Fibroblast of peridontal ligament (primary cell): ENCODE measurements around the gene KIDINS220.
A peak's percentile ranks its signal among the peaks of the same experiment; 100 is the strongest.
"Not testable (repeated sequence)": the region's sequence is repeated elsewhere in the genome, so short reads cannot be mapped to it uniquely, and the experiment has no call there.

Source experiments
- DNase-seq: peaks from one replicate; pipeline ENCODE4 v3.0.0-alpha.2; 2010; ENCODE audit errors: extremely low read depth

Gene KIDINS220

GRCh38 chr2:8754106-8754776 lies 83.2 kb downstream of the KIDINS220 start:
- DNase-seq: peak; percentile 72

GRCh38 chr2:8753609-8754008 lies 83.8 kb downstream of the KIDINS220 start:
- peak; percentile 18 for DNase-seq

- DNase-seq: no peak
Observed at GRCh38 chr2:8752385-8752784, 85.0 kb downstream of the KIDINS220 start.

GRCh38 chr2:8750221-8750620 lies 87.2 kb downstream of the KIDINS220 start:
- no peak for DNase-seq

- no peak for DNase-seq
Observed at GRCh38 chr2:8743261-8743660, 94.2 kb downstream of the KIDINS220 start.

GRCh38 chr2:8740136-8740535 lies 97.3 kb downstream of the KIDINS220 start:
- no peak for DNase-seq

- DNase-seq: no peak
Observed at GRCh38 chr2:8737571-8738175, 99.7 kb downstream of the KIDINS220 start.

- DNase-seq: no peak
Observed at GRCh38 chr2:8732601-8733000, 104.8 kb downstream of the KIDINS220 start.

GRCh38 chr2:8729939-8730338 lies 107.5 kb downstream of the KIDINS220 start:
- DNase-seq: no peak

- not testable (repeated sequence) for DNase-seq
Observed at GRCh38 chr2:8729101-8729500, 108.3 kb downstream of the KIDINS220 start.

GRCh38 chr2:8728305-8729015 lies 109.0 kb downstream of the KIDINS220 start:
- DNase-seq: no peak

- no peak for DNase-seq
Observed at GRCh38 chr2:8725838-8726237, 111.6 kb downstream of the KIDINS220 start.

- no peak for DNase-seq
Observed at GRCh38 chr2:8722986-8723385, 114.4 kb downstream of the KIDINS220 start.

- no peak for DNase-seq
Observed at GRCh38 chr2:8721410-8721809, 116.0 kb downstream of the KIDINS220 start.

GRCh38 chr2:8720741-8721140 lies 116.7 kb downstream of the KIDINS220 start:
- DNase-seq: no peak

- DNase-seq: peak; percentile 4
Observed at GRCh38 chr2:8719528-8719927, 117.9 kb downstream of the KIDINS220 start.

- DNase-seq: no peak
Observed at GRCh38 chr2:8714971-8715370, 122.4 kb downstream of the KIDINS220 start.

GRCh38 chr2:8714283-8714682 lies 123.1 kb downstream of the KIDINS220 start:
- no peak for DNase-seq

GRCh38 chr2:8710951-8711350 lies 126.5 kb downstream of the KIDINS220 start:
- DNase-seq: no peak

- DNase-seq: no peak
Observed at GRCh38 chr2:8709611-8710010, 127.8 kb downstream of the KIDINS220 start.

- DNase-seq: peak; percentile 5
Observed at GRCh38 chr2:8704906-8705305, 132.5 kb downstream of the KIDINS220 start.

GRCh38 chr2:8701681-8702379 lies 135.6 kb downstream of the KIDINS220 start:
- no peak for DNase-seq
